ENCODE measurements around the gene PSMD11. TPM values are rescaled to one million over a fixed set of nuclear protein-coding genes. Genes with fewer than 3 reads are reported as not detected.
A peak's percentile ranks its signal among the peaks of the same experiment; 100 is the strongest.

Gene PSMD11
- total and polyA plus RNA-seq, 10 donors: 28.0 to 84.8 (median 47.3) TPM

DNA sequence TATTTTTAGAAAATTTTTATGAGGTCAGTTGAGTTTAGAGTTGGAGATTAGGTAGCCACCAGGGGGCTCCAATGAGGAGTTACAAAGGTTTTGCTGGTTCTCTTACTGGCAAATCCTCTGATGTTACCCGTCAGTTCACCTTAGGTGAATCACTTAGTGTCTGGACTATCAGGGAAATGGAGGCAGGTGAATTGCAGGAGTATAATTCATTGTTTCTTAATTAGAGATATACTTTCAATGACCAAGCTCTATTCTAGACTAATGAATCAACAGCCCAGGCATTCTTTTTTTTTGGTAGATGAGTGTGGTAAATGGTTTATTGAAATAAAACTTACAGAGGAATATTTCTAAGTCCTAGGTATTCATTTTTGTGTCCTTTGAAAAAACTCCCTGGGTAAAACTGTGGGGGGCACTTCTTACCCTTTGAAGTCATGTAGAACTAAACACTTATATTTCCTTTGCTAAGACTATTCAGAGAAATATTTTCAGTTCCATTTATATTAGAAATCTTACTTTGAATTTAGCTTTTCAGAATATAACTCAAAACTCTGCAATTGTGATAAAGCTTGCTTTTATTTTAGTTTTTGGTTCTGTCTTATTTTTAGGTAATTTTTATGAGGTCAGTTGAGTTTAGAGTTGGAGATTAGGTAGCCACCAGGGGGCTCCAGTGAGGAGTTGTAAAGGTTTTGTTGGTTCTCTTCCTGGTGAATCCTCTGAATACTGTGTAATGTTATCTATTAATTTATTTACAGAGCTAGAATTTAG lies 17.7 kb downstream of the PSMD11 start:
- Histone ChIP-seq H3K27ac (no peak overlapping the region), H3K4me1 (peaks cover 0 to 17% (median 10%) of the 10 kb centered on the region in 6 donors), H3K9me3 (no peaks in the 10 kb centered on the region), H3K4me3 (no peak overlapping the region), H3K36me3 (peaks cover 0 to 94% (median 88%) of the 10 kb centered on the region in 6 donors), H3K27me3 (replicated peaks in 1 of 7) (no peaks in the 10 kb centered on the region)
- WGBS, 5 donors: 33 to 55% (median 40%) methylated on average over 1 of the region's 1 CpG
- intact Hi-C loops (cut with DNase I; ENCODE audit: low total_unique reads): loop anchor here (5.0 kb wide), 1 partner anchor 290 kb away; no protein-coding TSS in a partner anchor
- DNase-seq: no peak
- no peak for TF ChIP-seq POLR2AphosphoS5 (IDR thresholded peaks at IDR 0.05)
- TF ChIP-seq, protein P1, sequence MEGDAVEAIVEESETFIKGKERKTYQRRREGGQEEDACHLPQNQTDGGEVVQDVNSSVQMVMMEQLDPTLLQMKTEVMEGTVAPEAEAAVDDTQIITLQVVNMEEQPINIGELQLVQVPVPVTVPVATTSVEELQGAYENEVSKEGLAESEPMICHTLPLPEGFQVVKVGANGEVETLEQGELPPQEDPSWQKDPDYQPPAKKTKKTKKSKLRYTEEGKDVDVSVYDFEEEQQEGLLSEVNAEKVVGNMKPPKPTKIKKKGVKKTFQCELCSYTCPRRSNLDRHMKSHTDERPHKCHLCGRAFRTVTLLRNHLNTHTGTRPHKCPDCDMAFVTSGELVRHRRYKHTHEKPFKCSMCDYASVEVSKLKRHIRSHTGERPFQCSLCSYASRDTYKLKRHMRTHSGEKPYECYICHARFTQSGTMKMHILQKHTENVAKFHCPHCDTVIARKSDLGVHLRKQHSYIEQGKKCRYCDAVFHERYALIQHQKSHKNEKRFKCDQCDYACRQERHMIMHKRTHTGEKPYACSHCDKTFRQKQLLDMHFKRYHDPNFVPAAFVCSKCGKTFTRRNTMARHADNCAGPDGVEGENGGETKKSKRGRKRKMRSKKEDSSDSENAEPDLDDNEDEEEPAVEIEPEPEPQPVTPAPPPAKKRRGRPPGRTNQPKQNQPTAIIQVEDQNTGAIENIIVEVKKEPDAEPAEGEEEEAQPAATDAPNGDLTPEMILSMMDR (IDR thresholded peaks at IDR 0.05 in 8 of 11, conservative IDR thresholded peaks at IDR 0.05 in 3 of 11): peak in 10 of 11 experiments; percentile 22 to 72 (median 50)
- no peak for TF ChIP-seq POLR2A (IDR thresholded peaks at IDR 0.05)

DNA sequence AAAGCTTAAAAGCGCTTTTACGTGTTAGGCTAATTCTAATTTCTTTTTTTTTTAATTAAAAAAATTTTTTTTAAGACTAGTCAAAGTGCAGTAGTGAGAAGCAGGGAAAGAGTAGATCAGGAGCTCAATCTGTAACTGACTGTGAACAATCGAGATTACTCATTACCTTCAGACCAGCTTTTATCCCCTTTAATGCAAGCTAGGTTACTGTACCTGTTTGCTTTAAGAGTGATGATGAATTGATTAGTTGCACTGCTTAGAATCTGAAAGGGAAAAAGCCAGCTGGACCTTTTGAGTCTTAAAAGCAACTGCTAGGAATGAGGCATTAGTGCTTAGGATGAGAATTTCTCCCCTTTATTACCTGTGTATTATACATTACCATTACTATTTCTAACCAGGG lies 19.0 kb downstream of the PSMD11 start:
- no peaks in the 10 kb centered on the region for H3K27me3 ChIP-seq (replicated peaks in 1 of 7)
- H3K27ac ChIP-seq: no peak overlapping the region
- TF ChIP-seq POLR2AphosphoS5 (IDR thresholded peaks at IDR 0.05) (no peak), POLR2A (IDR thresholded peaks at IDR 0.05) (no peak)
- TF ChIP-seq, protein P1 (IDR thresholded peaks at IDR 0.05 in 8 of 11, conservative IDR thresholded peaks at IDR 0.05 in 3 of 11): no peak
- 95 to 99% (median 97%) methylated on average over 3 of the region's 3 CpGs for WGBS, 5 donors
- intact Hi-C loops (cut with DNase I; ENCODE audit: low total_unique reads): loop anchor here (5.0 kb wide), 1 partner anchor 289 kb away; no protein-coding TSS in a partner anchor
- H3K4me3 ChIP-seq: no peak overlapping the region
- no peak for DNase-seq
- H3K9me3 ChIP-seq: no peaks in the 10 kb centered on the region
- peaks cover 0 to 94% (median 87%) of the 10 kb centered on the region in 6 donors for H3K36me3 ChIP-seq
- peaks cover 0 to 17% (median 10%) of the 10 kb centered on the region in 6 donors for H3K4me1 ChIP-seq

DNA sequence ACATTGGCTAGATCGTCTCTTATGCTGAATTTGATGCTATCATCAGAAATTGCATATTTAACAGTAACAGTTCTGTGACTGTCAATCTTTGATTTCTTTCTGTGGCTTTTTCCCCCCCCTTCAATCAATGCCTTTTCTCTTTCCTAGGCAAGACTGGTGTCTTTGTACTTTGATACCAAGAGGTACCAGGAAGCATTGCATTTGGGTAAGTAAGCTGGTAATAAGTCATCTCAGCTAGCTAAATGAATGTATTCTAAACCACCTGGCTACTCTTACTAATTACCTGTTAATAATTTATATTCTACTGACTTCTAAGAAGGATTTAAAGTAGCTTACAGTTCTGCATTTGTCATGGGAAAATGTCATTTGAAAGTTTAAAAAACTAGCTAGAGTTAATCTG lies 20.1 kb downstream of the PSMD11 start:
- Histone ChIP-seq H3K27ac (no peak overlapping the region), H3K4me1 (peaks cover 0 to 17% (median 10%) of the 10 kb centered on the region in 6 donors), H3K4me3 (no peak overlapping the region), H3K27me3 (replicated peaks in 1 of 7) (no peaks in the 10 kb centered on the region), H3K9me3 (no peaks in the 10 kb centered on the region), H3K36me3 (peaks cover 6 to 94% (median 86%) of the 10 kb centered on the region in 6 donors)
- 77 to 100% (median 84%) methylated on average over 1 of the region's 1 CpG for WGBS, 5 donors
- DNase-seq: no peak
- intact Hi-C loops (cut with DNase I; ENCODE audit: low total_unique reads): loop anchor here (5.0 kb wide), 1 partner anchor 288 kb away; no protein-coding TSS in a partner anchor
- TF ChIP-seq, protein P1 (IDR thresholded peaks at IDR 0.05 in 8 of 11, conservative IDR thresholded peaks at IDR 0.05 in 3 of 11): no peak
- TF ChIP-seq POLR2A (IDR thresholded peaks at IDR 0.05) (no peak), POLR2AphosphoS5 (IDR thresholded peaks at IDR 0.05) (no peak)

DNA sequence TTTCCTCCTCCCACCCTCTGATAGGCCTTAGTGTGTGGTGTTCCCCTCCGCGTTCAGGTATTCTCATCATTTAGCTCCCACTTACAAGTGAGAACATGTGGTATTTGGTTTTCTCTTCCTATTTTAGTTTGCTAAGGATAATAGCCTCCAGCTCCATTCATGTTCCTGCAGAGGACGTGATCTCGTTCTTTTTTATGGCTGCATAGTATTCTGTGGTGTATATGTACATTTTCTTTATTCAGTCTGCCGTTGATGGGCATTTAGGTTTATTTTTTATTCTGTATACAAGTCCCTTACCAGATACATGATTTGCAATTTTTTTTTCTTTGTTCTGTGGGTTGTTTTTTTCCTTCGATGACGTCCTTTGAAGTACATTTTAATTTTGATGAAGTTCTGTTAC lies 23.6 kb downstream of the PSMD11 start:
- Histone ChIP-seq H3K36me3 (peaks cover 6 to 100% (median 92%) of the 10 kb centered on the region in 6 donors), H3K27me3 (replicated peaks in 1 of 7) (no peaks in the 10 kb centered on the region), H3K4me1 (no peaks in the 10 kb centered on the region), H3K4me3 (no peak overlapping the region), H3K9me3 (no peaks in the 10 kb centered on the region), H3K27ac (no peak overlapping the region)
- WGBS, 5 donors: 94 to 98% (median 97%) methylated on average over 7 of the region's 7 CpGs
- DNase-seq: no peak
- intact Hi-C loops (cut with DNase I; ENCODE audit: low total_unique reads): no loop called here
- TF ChIP-seq POLR2A (IDR thresholded peaks at IDR 0.05) (no peak), POLR2AphosphoS5 (IDR thresholded peaks at IDR 0.05) (no peak)
- TF ChIP-seq, protein P1 (IDR thresholded peaks at IDR 0.05 in 8 of 11, conservative IDR thresholded peaks at IDR 0.05 in 3 of 11): no peak

Data from spleen (tissue), 11 donors.